Measurements from ENCODE around the gene TBX20. TPM values are rescaled to one million over a fixed set of nuclear protein-coding genes. Genes with fewer than 3 reads are reported as not detected.
"Not testable (repeated sequence)": the region's sequence is repeated elsewhere in the genome, so short reads cannot be mapped to it uniquely, and the experiment has no call there.

TBX20 gene
- total and polyA plus RNA-seq, 8 donors = not detected

DNA sequence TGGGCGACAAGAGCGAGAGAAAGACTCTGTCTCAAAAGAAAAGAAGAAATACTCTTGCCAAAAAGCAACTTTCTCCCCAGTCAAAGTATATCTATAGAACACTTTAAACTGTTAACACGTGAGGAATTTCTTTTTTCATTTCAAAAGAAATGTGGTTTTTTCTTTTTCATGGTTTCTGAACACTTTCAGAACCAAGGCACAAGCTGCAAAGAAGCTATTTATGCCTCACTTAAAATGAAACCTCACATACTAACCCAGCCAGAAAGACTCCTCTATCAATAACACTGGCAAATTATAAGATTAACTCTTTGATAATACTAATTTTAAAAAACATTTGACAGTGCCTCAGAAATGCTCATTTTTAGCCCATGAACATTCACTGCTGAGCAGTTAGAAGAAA, 20.9 kb downstream of the TBX20 start:
- H3K27me3 ChIP-seq = no peaks in the 10 kb centered on the region
- intact Hi-C loops (cut with DNase I; ENCODE audit: low total_unique reads) = no loop called here
- H3K36me3 ChIP-seq = no peaks in the 10 kb centered on the region
- H3K9me3 ChIP-seq = no peaks in the 10 kb centered on the region
- TF ChIP-seq POLR2AphosphoS5 (IDR thresholded peaks at IDR 0.05) = no peak
- no peak for TF ChIP-seq EP300 (IDR thresholded peaks at IDR 0.05)
- no peak for TF ChIP-seq POLR2A (IDR thresholded peaks at IDR 0.05)
- TF ChIP-seq, protein P1, sequence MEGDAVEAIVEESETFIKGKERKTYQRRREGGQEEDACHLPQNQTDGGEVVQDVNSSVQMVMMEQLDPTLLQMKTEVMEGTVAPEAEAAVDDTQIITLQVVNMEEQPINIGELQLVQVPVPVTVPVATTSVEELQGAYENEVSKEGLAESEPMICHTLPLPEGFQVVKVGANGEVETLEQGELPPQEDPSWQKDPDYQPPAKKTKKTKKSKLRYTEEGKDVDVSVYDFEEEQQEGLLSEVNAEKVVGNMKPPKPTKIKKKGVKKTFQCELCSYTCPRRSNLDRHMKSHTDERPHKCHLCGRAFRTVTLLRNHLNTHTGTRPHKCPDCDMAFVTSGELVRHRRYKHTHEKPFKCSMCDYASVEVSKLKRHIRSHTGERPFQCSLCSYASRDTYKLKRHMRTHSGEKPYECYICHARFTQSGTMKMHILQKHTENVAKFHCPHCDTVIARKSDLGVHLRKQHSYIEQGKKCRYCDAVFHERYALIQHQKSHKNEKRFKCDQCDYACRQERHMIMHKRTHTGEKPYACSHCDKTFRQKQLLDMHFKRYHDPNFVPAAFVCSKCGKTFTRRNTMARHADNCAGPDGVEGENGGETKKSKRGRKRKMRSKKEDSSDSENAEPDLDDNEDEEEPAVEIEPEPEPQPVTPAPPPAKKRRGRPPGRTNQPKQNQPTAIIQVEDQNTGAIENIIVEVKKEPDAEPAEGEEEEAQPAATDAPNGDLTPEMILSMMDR (IDR thresholded peaks at IDR 0.05) = no peak
- WGBS, 5 donors = 73 to 85% (median 78%) methylated on average over 3 of the region's 3 CpGs
- DNase-seq = no peak
- H3K4me3 ChIP-seq = no peak overlapping the region
- H3K27ac ChIP-seq = no peak overlapping the region
- no peaks in the 10 kb centered on the region for H3K4me1 ChIP-seq

DNA sequence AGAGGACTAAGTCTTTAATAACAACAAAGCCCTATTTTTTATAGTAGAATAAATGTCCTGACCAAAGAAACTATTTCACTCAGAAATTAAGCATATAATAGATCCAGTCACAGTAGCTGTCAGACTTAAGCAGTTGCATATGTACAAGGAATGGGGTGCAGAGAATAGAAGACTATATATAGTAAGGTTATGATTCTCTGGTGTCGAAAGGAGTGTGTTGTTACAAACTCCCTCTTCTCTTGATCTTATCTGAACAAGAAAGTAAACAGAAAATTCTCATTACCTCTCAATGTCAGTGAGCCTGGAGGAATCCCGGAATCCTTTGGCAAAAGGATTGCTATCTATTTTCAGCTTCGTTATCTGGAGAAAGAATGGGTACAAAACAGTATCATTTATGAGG, 22.7 kb downstream of the TBX20 start:
- WGBS, 5 donors = 54 to 70% (median 60%) methylated on average over 3 of the region's 3 CpGs
- H3K4me3 ChIP-seq; intact Hi-C loops (cut with DNase I; ENCODE audit: low total_unique reads); H3K9me3 ChIP-seq; H3K27ac ChIP-seq; DNase-seq; H3K36me3 ChIP-seq; H3K4me1 ChIP-seq; H3K27me3 ChIP-seq: not testable (repeated sequence)

DNA sequence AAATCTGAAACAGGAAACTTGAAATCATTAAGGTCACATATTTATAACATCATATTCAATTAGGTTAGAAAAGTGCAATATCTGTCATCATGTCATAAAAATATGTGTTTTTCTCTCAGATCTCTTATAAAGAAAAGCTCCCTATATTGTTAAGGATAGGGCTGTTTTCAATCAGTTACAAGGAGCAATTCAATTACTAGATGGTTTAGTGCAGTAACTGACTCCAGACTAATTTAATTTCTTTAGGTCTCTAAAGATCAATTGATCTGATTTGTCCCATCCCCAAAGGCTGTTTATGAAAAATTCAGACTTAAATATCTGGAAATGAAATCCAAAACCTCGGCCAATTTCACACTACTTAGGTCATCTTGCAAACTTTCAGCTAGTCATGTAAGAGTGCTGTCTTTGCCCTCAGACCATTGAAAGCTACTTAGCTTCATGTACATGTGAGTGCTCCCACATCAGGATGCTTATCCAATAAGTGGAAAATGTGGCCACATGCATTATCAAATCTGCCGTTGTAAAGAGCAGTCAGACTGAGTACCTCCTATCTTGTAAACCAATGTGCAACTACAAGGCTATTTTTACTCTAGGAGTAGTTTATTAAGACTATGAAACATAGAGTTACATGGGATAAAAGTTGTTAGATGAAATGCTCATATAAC, 24.7 kb downstream of the TBX20 start:
- H3K27me3 ChIP-seq; H3K9me3 ChIP-seq; H3K4me1 ChIP-seq; H3K4me3 ChIP-seq; H3K36me3 ChIP-seq; intact Hi-C loops (cut with DNase I; ENCODE audit: low total_unique reads); DNase-seq; H3K27ac ChIP-seq: not testable (repeated sequence)
- 68 to 94% (median 78%) methylated on average over 2 of the region's 2 CpGs for WGBS, 5 donors

DNA sequence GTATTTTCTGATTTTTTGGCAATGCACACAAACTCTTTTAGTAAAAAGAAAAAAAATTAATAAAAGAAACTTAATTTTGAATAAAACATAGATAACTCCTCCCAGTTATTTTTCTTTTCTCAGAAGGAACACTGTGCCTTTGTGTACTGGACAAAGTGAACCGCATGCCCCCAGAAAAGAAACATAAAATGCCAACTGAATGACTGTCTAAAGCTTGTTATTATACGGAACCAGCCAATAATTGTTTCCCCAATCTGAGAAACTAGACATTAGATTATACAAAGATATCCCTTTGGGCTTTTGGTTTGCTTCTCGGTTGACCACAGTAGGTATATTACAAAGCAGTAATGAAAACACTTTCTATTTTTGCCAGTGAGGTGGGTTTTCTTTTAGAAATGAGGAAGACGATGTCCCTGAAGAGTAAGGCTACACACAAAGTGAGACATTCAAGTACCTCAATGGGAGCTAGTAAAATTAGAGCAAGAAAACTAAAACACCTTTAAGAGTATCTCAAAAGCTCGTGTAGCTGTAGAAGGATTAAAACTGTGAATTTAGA, 25.3 kb downstream of the TBX20 start:
- H3K4me1 ChIP-seq; DNase-seq; H3K27me3 ChIP-seq; H3K4me3 ChIP-seq; intact Hi-C loops (cut with DNase I; ENCODE audit: low total_unique reads); H3K27ac ChIP-seq; H3K36me3 ChIP-seq; H3K9me3 ChIP-seq: not testable (repeated sequence)
- WGBS, 5 donors = 72 to 82% (median 77%) methylated on average over 5 of the region's 5 CpGs

DNA sequence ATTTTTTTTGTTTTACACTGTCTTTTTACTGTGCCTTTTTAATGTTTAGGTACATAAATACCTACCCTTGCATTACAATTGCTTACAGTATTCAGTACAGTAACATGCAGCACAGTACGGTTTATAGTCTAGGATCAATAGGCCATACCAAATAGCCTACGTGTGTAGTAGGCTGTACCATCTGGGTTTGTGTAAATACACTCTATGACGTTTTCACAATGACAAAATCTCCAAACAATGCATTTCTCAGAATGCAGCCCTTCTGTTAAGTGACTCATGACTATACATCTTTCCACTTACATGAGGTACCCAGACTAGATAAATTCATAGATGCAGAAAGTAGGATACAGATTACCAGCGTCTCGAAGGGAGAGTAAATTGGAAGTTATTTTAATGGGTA, 26.5 kb downstream of the TBX20 start:
- WGBS, 5 donors = 63 to 75% (median 67%) methylated on average over 5 of the region's 5 CpGs
- H3K9me3 ChIP-seq; H3K4me3 ChIP-seq; H3K27me3 ChIP-seq; intact Hi-C loops (cut with DNase I; ENCODE audit: low total_unique reads); H3K27ac ChIP-seq; DNase-seq; H3K4me1 ChIP-seq; H3K36me3 ChIP-seq: not testable (repeated sequence)

DNA sequence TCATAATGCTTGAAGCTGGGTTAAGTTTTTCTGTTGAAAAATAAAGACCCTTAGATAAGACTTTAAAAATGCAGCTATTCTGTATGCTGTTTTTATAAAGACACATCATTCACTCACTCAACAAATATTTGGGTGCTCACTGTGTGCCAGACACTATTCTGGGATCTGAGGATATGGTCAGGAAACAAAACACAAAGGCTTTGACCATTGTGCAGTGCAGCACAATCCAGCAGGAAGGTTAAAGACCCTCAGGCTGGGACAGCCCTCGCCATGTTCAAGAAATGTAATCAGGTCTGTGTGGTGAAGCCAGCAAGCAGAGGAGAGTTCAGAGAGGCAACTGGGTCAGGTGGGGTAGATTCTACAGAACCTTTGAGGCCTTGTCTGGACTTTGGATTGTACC, 31.5 kb downstream of the TBX20 start:
- H3K27me3 ChIP-seq; H3K4me1 ChIP-seq; H3K36me3 ChIP-seq; DNase-seq; H3K9me3 ChIP-seq; H3K4me3 ChIP-seq; H3K27ac ChIP-seq; intact Hi-C loops (cut with DNase I; ENCODE audit: low total_unique reads): not testable (repeated sequence)
- WGBS, 5 donors = 60 to 81% (median 68%) methylated on average over 1 of the region's 1 CpG

DNA sequence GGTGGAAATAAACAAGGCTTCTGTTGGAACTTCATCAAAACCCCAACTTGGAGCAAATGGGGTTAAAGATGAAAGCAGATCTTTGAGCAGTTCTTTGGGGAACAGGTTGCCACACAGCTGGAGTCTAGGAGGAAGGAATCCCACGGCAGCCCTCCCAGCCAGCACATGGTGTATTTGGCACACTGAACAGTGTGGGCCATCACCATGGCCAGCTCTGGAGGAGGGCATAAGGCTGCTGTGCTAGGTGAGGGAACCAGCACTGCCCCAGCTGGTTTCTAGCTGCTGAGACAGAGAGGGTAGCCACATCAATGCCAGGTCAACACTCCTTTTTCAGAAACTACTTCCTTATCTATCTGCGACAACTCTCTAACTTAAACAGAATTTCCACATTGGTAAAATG, 33.7 kb downstream of the TBX20 start:
- H3K36me3 ChIP-seq; intact Hi-C loops (cut with DNase I; ENCODE audit: low total_unique reads); H3K4me3 ChIP-seq; DNase-seq; H3K27ac ChIP-seq; H3K9me3 ChIP-seq; H3K4me1 ChIP-seq; H3K27me3 ChIP-seq: not testable (repeated sequence)
- WGBS, 5 donors = 38 to 51% (median 39%) methylated on average over 2 of the region's 2 CpGs

DNA sequence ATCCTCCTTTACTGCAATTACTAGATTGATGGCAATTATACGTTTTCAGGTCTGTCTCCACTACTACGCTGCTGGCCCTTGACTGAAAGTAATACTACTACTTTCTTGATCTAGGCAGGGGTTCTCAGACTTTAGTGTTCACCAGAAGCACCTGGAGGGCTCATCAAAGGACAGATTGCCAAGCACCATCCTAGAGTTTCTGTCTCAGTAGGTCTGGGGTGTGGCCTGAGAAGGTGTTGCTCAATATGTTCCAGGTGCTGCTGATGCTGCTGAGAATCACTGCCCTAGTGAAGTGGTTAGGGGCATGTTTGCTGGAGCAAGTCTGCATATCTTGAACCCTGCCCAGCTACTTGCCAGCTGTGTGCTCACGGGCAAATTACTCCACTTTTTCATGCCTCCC, 37.9 kb downstream of the TBX20 start:
- DNase-seq; H3K27me3 ChIP-seq; H3K9me3 ChIP-seq; H3K4me3 ChIP-seq; H3K4me1 ChIP-seq; H3K27ac ChIP-seq; H3K36me3 ChIP-seq; intact Hi-C loops (cut with DNase I; ENCODE audit: low total_unique reads): not testable (repeated sequence)
- WGBS, 5 donors = 51 to 64% (median 62%) methylated on average over 3 of the region's 3 CpGs

DNA sequence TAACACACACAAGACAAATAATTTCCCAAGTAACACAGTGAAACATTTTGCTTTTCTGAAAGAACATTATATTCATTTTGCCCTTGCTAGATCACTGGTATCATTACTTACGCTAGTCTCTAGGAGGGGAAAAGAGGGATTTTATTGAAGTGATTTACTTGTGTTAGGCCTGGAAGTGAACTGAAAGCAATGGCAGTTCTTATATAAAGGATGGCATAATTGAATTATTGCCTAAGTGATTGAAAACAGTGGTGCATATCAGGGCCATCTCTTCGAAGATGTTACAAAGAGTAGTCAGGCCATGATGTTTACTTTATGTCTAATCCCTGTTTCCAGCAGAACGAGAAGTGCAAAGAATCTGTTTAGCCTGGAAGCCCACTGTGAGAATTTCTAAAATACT, 38.8 kb downstream of the TBX20 start:
- H3K4me1 ChIP-seq; DNase-seq; H3K4me3 ChIP-seq; intact Hi-C loops (cut with DNase I; ENCODE audit: low total_unique reads); H3K27me3 ChIP-seq; H3K27ac ChIP-seq; H3K9me3 ChIP-seq; H3K36me3 ChIP-seq: not testable (repeated sequence)
- 47 to 76% (median 65%) methylated on average over 2 to 3 of the region's 3 CpGs for WGBS, 5 donors

DNA sequence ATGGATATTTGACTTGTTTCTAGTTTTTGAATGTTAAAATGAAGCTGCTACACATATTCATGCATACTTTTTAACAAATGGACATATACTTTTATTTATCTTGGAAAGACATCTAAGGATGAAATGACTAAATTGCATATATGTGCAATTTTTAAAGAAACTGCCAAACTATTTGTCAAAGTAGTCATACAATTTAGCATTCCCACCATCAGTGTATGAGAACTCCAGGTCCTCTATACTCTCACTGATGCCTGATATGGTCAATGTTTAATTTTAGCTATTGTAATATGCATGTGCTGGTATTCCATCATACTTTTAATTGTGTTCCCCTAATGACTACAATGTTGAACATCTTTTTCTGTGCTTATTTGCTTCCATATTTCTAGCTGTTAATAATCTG, 47.0 kb downstream of the TBX20 start:
- H3K36me3 ChIP-seq; H3K4me3 ChIP-seq; DNase-seq; H3K4me1 ChIP-seq; H3K27ac ChIP-seq; H3K9me3 ChIP-seq; intact Hi-C loops (cut with DNase I; ENCODE audit: low total_unique reads); H3K27me3 ChIP-seq: not testable (repeated sequence)

DNA sequence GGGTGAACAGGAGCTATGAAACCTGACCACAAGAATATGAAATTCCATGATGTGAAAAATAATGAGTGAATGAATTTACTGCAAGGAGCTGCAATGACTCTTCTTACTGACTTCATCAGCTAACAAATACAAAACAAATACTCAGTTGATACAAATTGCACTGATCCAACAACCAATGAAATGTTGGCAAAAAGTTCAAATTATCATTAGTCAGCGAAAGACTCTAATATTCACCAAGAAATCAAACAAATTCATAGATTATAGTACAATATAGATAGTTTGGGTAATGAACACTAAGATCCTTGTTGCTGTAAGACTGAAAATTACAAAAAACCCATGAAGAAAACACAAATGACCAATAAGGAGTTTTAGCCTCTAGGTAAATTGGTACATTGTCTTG, 49.0 kb downstream of the TBX20 start:
- H3K9me3 ChIP-seq; H3K27me3 ChIP-seq; H3K4me1 ChIP-seq; intact Hi-C loops (cut with DNase I; ENCODE audit: low total_unique reads); H3K4me3 ChIP-seq; DNase-seq; H3K27ac ChIP-seq; H3K36me3 ChIP-seq: not testable (repeated sequence)
- WGBS, 5 donors = 78 to 88% (median 82%) methylated on average over 1 of the region's 1 CpG
